GM19193 (cell line): Measurements from ENCODE around the gene MINDY3.

Experiments used
- POLR2A ChIP-seq: IDR thresholded peaks from 4 replicates; pipeline ENCODE4 v1.6.1; 2011; ENCODE audit not compliant: insufficient read depth, insufficient read length; ENCODE audit errors: extremely low read depth

Gene MINDY3

DNA sequence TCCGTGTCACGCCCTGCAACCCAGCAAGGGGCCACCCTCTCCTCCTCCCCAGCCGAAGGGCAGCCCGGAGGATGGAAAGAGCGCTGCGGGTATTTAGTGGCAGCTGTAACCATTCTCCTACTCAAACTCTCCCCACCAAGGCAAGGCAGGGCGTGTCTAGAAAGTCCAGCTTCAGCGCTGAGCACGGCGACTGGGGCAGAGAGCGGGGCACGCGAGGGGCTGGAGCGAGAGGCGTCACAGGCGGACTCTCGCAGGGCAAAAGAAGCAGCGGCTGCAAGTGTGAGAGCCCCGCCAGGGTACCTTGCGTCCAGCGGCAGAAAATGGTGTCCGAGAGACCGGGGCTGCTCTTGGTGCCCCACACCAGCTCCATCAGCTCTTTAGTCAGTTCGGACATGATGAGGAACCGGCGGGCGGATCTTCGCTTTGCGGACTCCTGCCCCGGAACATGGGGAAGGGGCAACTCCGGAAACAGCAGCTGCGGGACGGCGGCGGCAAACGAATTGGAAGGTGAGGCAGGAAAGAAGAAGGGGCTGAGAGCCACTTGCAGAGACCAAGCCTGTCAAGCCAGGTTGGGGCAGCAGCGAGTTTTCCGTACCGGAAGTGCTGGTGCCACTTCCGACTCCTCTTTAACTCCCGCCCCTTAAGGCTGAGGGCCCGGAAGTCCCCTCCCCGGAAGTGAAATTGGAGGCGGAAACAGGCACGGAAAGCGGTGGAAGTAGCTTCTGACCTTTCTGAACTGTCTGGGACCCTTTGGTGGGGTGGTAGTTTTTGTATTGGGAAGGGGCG lies at the start of gene MINDY3:
Gene MINDY3, minus strand, starts transcription at position 602 of the 786 bp plus-strand sequence. Its CDS starts 208 bp downstream, at position 394.
- peak; percentile 76 for TF ChIP-seq POLR2A

DNA sequence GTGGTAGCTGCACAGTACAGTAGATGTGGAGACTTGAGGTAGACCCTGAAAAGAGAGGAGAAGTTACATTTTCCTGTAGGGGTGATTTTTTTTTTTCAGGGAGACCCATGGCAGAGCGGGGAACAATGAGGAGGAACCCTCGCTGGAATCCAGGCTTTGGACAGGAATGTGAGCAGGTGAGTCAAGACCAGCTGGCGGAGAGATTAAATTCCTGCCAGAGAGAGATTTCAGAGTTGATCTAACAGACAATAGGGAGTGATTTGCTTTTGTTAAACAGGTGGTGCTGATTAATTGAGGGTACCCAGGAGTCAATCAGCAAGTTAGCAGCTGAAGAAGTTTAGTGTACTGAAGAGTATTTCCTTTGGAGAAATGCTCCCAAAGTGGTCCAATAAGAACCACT lies 41.6 kb upstream of the MINDY3 start:
- no peak for TF ChIP-seq POLR2A

DNA sequence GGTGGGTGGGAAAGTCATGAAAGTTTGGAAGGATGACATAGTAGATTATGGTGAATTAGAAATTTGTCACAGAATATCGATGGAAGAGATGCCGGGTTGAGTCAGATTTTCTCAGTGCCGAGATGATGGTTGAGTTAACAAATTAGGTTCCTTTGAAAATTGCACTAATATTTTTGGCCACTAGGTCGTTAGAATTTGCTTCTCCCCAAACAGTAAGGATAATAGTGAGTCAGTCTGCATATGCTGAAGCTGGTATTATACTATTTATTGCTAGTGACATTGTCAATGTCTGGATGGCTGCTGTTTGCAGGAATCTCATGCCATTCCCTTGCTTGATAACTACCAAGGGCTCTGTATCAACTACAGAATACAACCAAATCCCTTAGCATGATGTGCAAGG lies 37.7 kb upstream of the MINDY3 start:
- no peak for TF ChIP-seq POLR2A

DNA sequence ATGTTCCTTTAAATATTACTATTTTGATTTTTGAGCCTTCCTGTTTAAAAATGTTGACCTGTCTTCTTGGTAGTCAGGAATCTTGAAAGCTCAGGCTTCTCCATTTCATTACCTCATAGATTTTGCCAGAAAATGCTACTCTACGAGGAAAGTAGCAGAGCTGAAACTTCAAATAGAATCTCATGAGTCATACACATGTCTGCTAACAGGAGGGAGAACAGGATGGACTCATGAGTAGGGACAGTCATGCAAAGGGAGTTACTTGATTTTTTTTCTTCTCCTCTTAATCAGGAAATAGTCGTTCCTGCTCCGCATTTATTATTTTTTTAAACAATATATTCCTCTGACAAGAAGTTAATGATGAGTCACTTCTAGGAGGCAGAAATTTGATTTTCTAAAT lies 37.0 kb upstream of the MINDY3 start:
- no peak for TF ChIP-seq POLR2A

DNA sequence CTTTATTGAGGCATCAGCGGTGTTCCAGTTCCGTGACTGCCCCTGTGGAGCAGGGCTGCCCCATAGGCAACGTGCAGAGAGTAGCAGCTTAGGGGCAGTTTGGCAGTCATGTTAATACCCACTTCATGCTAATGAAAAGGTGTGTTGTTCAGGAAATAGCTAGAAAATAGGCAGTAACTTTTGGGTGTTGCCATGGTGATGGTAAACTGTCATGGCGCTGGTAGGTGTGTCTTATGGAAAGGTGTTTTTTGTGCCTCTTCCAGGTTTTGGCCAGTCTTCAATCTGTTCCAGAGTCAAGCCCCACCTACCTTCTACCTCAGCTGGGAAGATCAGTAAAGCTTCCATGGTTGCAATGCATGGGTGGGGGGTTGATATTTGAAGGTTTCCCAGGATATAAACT lies 36.3 kb upstream of the MINDY3 start:
- no peak for TF ChIP-seq POLR2A

DNA sequence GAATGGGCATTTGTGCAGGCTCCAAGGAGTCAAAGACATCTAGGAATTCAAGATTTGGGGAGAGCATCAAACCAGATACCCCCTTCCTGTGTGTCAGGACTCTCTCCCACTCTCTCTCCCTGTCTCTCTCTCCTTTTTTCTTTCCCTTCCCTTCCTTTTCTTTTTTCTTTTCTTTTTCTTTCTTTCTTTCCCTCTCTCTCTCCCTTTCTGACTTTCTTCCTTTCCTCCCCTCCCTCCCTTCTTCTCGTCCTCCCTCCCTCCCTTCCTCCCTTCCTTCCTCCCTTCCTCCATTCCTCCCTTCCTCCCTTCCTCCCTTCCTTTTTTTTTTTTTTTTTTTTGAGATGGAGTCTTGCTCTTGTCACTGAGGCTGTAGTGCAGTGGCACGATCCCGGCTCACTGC lies 24.1 kb upstream of the MINDY3 start:
- no peak for TF ChIP-seq POLR2A

DNA sequence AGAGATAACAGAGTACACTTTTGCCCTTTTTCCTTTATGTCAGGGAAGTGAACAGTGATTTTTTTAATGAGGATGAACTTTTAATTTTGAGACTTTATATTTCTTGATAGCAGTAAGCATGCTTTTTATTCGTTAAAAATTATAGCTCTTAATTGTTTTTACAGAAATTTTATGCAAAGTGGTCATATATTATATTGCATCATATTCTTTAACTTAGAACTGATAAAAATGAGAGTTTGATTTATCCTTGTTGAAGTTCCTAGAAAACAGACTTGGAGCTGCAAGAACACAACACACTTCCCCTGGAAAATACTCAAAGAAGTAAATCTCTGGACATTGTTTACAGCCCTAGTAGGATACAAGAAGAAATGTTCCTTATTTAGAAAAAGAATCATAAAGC lies 21.2 kb upstream of the MINDY3 start:
- no peak for TF ChIP-seq POLR2A

DNA sequence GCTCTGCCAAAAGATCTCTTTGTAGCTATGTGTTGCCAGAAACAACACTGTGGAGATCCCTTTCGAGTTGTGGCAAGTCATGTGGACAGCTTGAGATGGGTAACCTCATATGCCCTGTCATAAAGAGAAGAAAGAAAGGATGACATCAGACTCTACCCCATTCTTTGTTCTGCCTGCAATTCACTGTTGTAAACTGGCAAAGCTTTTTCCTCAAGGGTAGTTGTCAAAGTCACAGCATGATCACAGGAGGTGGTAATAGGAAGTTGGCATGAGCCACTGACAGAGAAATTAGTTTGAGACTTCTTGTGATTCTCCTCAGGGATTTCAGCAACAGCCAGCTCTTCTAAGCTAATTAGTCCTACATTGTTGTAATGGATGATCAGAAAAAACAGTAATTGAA lies 19.4 kb upstream of the MINDY3 start:
- no peak for TF ChIP-seq POLR2A

DNA sequence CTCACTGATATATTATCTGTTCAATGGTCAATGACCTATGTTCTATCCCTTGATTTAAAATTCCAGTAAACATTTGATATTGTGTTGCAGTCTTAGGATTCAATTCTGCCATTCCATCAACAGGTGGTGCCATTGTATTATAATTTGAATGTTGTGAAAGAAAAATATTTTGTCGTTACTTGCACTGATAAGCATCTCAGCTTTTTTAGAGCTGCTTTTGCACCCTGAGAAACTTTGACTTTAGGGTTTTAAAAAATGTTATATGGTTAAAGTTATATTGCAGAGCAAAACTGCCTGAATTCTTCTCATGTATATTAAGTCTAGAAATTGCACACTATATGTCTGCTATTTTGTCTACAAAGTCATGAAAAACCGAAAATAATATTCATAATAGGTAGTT lies 18.8 kb upstream of the MINDY3 start:
- TF ChIP-seq POLR2A, result no peak

DNA sequence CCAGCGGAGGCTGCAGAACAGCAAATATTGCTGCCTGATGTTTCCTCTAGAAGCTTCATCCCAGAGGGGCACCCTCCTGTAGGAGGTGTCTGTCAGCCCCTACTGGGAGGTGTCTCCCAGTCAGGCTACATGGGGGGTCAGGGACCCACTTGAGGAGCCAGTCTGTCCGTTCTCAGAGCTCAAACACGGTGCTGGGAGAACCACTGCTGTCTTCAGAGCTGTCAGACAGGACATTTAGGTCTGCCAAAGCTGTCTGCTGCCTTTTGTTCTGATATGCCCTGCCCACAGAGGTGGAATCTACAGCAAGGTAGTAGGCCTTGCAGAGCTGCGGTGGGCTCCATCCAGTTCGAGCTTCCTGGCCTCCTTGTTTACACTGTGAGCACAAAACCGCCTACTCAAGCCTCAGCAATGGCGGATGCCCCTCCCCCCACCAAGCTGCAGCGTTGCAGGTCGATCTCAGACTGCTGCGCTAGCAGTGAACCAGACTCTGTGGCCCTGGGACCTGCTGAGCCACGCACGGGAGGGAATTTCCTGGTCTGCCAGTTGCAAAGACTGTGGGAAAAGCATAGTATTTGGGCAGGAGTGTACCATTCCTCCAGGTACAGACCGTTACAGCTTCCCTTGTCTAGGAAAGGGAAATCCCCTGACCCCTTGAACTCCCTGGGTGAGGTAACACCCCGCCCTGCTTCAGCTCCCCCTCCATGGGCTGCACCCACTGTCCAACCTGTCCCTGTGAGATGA lies 17.7 kb upstream of the MINDY3 start:
- no peak for TF ChIP-seq POLR2A

DNA sequence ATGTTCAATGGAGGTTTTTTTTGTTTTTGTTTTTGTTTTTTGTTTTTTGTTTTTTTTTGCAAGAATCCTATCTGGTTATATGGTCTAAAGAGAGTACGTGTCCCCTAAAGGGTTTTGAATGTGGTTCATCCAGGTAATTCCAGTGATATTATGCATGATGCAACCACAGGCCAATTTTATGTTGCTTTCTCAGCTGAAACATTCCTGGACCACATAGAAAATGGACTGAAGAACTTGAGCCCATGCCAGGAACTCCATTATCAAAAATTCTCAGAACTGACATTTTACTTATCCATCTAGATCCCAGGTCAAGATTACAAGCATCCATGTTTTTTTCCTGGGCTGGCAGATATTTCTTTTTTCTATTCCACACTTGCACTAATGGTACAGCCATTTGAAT lies 11.5 kb upstream of the MINDY3 start:
- no peak for TF ChIP-seq POLR2A

DNA sequence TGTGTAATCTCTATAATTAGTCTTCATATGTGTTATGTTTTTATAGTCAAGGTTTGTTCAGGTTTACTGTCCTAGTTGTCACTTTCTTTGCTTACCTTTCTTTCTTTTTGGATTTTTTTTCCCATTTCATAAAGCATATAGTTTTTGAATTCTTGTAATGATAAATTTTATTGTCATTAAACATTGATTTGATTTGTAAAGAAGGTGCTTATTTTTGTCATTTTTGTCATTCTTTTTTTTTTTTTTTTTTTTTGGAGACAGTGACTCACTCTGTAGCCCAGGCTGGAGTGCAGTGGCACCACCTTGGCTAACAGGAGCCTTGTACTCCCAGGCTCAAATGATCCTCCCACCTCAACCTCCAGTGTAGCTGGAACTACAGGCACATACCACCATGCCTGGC lies 9.6 kb upstream of the MINDY3 start:
- TF ChIP-seq POLR2A, result no peak

DNA sequence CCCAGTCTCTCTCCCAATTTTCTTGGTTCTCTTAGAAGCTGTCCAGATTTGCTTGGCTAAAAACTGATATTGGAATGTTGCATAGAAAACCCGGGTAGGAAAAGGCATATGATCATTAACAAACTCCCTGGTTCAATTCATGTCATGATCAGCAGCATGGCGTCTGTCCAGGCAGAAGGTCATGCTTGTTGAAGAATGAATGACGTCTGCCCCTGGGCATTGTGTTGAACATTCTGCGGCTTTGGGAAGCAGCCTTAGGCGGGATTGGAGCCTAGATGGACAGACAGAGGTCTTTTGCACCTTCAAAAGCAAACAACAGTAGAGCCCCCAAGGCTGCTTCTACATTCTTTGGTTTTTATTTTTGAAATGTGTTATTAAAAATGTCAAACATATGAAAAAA lies 7.7 kb upstream of the MINDY3 start:
- no peak for TF ChIP-seq POLR2A

DNA sequence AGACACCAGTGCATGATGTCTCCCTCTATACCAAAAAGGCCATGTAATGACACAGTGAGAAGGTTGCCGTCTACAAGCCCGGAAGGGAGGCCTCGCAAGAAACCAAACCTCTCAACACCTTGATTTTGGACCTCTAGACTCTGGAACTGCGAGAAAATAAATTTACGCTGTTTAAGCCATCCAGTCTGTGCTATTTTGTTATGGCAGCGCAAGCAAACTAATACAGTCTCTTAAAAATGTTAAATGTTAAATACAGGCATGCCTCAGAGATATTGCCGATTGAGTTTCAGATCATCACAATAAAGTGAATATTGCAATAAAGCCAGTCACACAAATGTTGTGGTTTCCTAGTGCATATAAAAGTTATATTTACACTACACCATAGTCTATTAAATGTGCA lies 5.0 kb upstream of the MINDY3 start:
- TF ChIP-seq POLR2A, result no peak

DNA sequence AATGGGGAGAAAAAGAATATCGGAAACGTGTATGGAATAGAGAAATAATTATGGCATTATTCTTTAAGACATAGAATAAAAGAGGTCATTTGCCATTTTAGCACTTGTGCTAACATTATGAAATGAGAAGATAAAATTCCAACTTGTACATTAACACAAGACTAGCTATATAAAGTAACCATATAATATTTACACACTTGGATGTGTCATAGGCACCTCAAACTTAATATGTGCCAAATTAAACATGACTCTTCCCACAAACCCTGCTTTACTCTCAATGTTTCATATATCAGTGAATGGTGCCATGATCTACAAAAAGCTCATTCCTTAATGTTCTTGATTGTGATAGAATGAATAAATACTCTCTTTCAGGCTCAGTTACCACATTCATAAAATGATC lies 4.1 kb upstream of the MINDY3 start:
- no peak for TF ChIP-seq POLR2A

DNA sequence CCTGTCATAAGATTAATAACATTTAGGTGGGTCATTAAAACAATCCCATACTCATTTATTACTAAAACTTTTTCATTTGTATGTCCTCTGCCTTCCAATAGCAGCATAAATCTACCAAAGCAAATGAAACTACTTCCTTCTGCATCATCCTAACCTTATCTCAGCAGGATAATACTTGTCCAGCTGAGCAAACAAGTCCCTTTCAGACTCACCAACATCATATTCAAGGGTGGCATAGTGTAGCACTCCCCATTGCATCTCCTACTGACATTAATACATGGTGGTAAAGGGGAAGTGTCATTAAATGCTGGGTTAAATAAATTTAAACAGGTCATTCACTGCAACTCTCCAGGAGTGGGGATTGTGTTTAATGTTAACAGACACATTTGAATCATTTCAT lies 3.4 kb upstream of the MINDY3 start:
- TF ChIP-seq POLR2A, result no peak
